Panc1 (cell line): ENCODE results near the gene IER3IP1. TPM values are rescaled to one million over a fixed set of nuclear protein-coding genes. Genes with fewer than 3 reads are reported as not detected.

ENCODE experiments used
- ATAC-seq: fragments of 200-7000 bp; cut with Tn5 transposase; 2 replicates; pipeline ENCODE4 v1.9.1; 2020; ENCODE audit warnings: mild to moderate bottlenecking, moderate library complexity
- BruUV-seq: library from RNA; stranded (reverse); fragments of 400-500 nt; replicated peaks from 2 replicates; lab custom pipeline; 2021; lab: Mats Ljungman, UMichigan
- CTCF ChIA-PET: fragments of 300-600 bp; sonication (Branson Sonifier 250); formaldehyde crosslinking; loops from one replicate; lab custom pipeline; 2022; ENCODE audit warnings: antibody characterized with exemption; lab: Charles Lee
- POLR2A ChIA-PET: fragments of 300-600 bp; sonication (Branson Sonifier 250); formaldehyde crosslinking; loops from one replicate; lab custom pipeline; 2022; ENCODE audit warnings: antibody characterized with exemption; lab: Charles Lee
- DNase-seq: peaks from one replicate; pipeline ENCODE4 v3.0.0-alpha.2; 2010; ENCODE audit warnings: low read depth, low spot score
- H3K27ac ChIP-seq: 2 replicates; pipeline ENCODE4 v1.5.1; 2011; ENCODE audit warnings: mild to moderate bottlenecking, low read length, inconsistent platforms
- H3K27me3 ChIP-seq: fragments of 200-500 bp; sonication (Bioruptor generic); 2 replicates; pipeline ENCODE4 v1.6.0; 2014; ENCODE audit warnings: low read length, inconsistent platforms; ENCODE audit not compliant: control insufficient read depth, insufficient read depth
- H3K36me3 ChIP-seq: fragments of 200-500 bp; sonication (Bioruptor generic); 2 replicates; pipeline ENCODE4 v1.5.1; 2014; ENCODE audit warnings: inconsistent platforms, mild to moderate bottlenecking, low read length, moderate library complexity; ENCODE audit not compliant: control insufficient read depth, insufficient read depth
- H3K4me1 ChIP-seq: 2 replicates; pipeline ENCODE4 v1.5.1; 2011; ENCODE audit warnings: inconsistent platforms, mild to moderate bottlenecking, low read length, moderate library complexity; ENCODE audit not compliant: control insufficient read depth, insufficient read depth
- H3K4me3 ChIP-seq, 2 experiments: 2 replicates each; pipeline ENCODE4 v1.5.1; 2011 to 2012; ENCODE audit warnings: low read depth in 2 of 2, low read length in 2 of 2, mild to moderate bottlenecking in 2 of 2, inconsistent platforms in 1 of 2, moderate library complexity in 1 of 2
- H3K9me3 ChIP-seq: fragments of 200-500 bp; sonication (Bioruptor generic); 2 replicates; pipeline ENCODE4 v1.5.1; 2014; ENCODE audit warnings: low read depth, mild to moderate bottlenecking, inconsistent platforms, low read length, moderate library complexity; ENCODE audit not compliant: control insufficient read depth, insufficient read depth
- CTCF ChIP-seq: fragments of 450-650 bp; IDR thresholded peaks from 2 replicates; pipeline ENCODE4 v1.5.1; 2017; ENCODE audit warnings: mild to moderate bottlenecking
- POLR2AphosphoS5 ChIP-seq: IDR thresholded peaks from 2 replicates; pipeline ENCODE4 v1.6.1; 2012; ENCODE audit warnings: mild to moderate bottlenecking, low read depth, low read length, moderate library complexity
- REST ChIP-seq, 2 experiments: IDR thresholded peaks; 2 replicates each; pipeline ENCODE4 v1.6.1; 2011 to 2012; ENCODE audit warnings: low read depth in 2 of 2, control low read depth in 1 of 2, low read length in 1 of 2, mild to moderate bottlenecking in 1 of 2, moderate library complexity in 1 of 2; ENCODE audit not compliant: insufficient read depth in 1 of 2
- SIN3A ChIP-seq: IDR thresholded peaks from 2 replicates; pipeline ENCODE4 v1.6.1; 2012; ENCODE audit warnings: low read depth, mild to moderate bottlenecking, low read length, moderate library complexity, borderline replicate concordance; ENCODE audit not compliant: insufficient read depth
- TCF7L2 ChIP-seq: IDR thresholded peaks from 2 replicates; pipeline ENCODE4 v1.6.1; 2011; ENCODE audit warnings: mild to moderate bottlenecking, low read depth, low read length, inconsistent platforms
- in situ Hi-C: cut with HindIII; loops from 2 replicates; pipeline ENCODE4 v1.10.0; 2016; ENCODE audit warnings: low sequenced_read_pairs, low pct_unique_long_range_greater_than_20kb
- intact Hi-C: fragments of 100-400 bp; cut with micrococcal nuclease; formaldehyde crosslinking; loops from one replicate; pipeline ENCODE4 v1.10.0; 2022; ENCODE audit not compliant: unreplicated experiment
- total RNA-seq: library from RNA; stranded (reverse); gene quantifications from one replicate; pipeline ENCODE4 v1.2.1, GENCODE V29; 2021; ENCODE audit not compliant: unreplicated experiment

Gene IER3IP1
- total RNA-seq, 1 experiment from 2014 or later = 8.5 TPM

- TF ChIP-seq POLR2AphosphoS5 (no peak), TCF7L2 (no peak)
- no peaks in the 10 kb centered on the region for H3K27me3 ChIP-seq
- H3K9me3 ChIP-seq = no peaks in the 10 kb centered on the region
- DNase-seq (no peak), ATAC-seq (no peak)
- H3K4me1 ChIP-seq = no peaks in the 10 kb centered on the region
- POLR2A ChIA-PET = no interaction called here
- no peak overlapping the region for H3K27ac ChIP-seq
- CTCF ChIA-PET = no interaction called here
- H3K4me3 ChIP-seq = no peak overlapping the region
- no TSS peak for BruUV-seq
- in situ Hi-C loops = no loop called here
- intact Hi-C loops = no loop called here
- no peaks in the 10 kb centered on the region for H3K36me3 ChIP-seq
These were observed 7.3 kb downstream of the IER3IP1 start for GRCh38 chr18:47168913-47169312.

GRCh38 chr18:47168509-47168908 is 7.7 kb downstream of the IER3IP1 start:
- intact Hi-C loops (no loop called here), in situ Hi-C loops (no loop called here)
- BruUV-seq = no TSS peak
- POLR2A ChIA-PET = no interaction called here
- no peaks in the 10 kb centered on the region for H3K27me3 ChIP-seq
- DNase-seq (no peak), ATAC-seq (no peak)
- H3K36me3 ChIP-seq = no peaks in the 10 kb centered on the region
- H3K4me3 ChIP-seq = no peak overlapping the region
- H3K9me3 ChIP-seq = no peaks in the 10 kb centered on the region
- H3K4me1 ChIP-seq = no peaks in the 10 kb centered on the region
- no peak overlapping the region for H3K27ac ChIP-seq
- CTCF ChIA-PET = no interaction called here
- no peak for TF ChIP-seq CTCF

- intact Hi-C loops = no loop called here
- DNase-seq (no peak), ATAC-seq (no peak)
- Histone ChIP-seq H3K9me3 (no peaks in the 10 kb centered on the region), H3K4me1 (no peaks in the 10 kb centered on the region), H3K27ac (no peak overlapping the region), H3K4me3 (no peak overlapping the region), H3K27me3 (no peaks in the 10 kb centered on the region), H3K36me3 (no peaks in the 10 kb centered on the region)
- BruUV-seq = no TSS peak
- POLR2A ChIA-PET = no interaction called here
- TF ChIP-seq TCF7L2 = no peak
- TF ChIP-seq POLR2AphosphoS5 = no peak
- TF ChIP-seq SIN3A = no peak
- no peak for TF ChIP-seq REST (IDR thresholded peaks at IDR 0.05; ENCODE audit: insufficient read depth in 1 of 2, low read depth in 2 of 2, low read length in 1 of 2)
- TF ChIP-seq CTCF = no peak
- in situ Hi-C loops = no loop called here
- CTCF ChIA-PET = no interaction called here
These were observed 9.9 kb downstream of the IER3IP1 start for GRCh38 chr18:47166294-47166693.
